Ishikawa (cell line): Measurements from ENCODE around the gene SLC6A13.

Experiments used
- EGR1 ChIP-seq: IDR thresholded peaks from 2 replicates; pipeline ENCODE4 v1.6.1; 2012
- EP300 ChIP-seq: IDR thresholded peaks from 2 replicates; pipeline ENCODE4 v1.6.1; 2012; ENCODE audit warnings: borderline replicate concordance
- FOXM1 ChIP-seq: IDR thresholded peaks from 2 replicates; pipeline ENCODE4 v1.6.1; 2012; ENCODE audit warnings: low read depth, borderline replicate concordance
- NFIC ChIP-seq: IDR thresholded peaks from 2 replicates; pipeline ENCODE4 v1.6.1; 2012
- RAD21 ChIP-seq: IDR thresholded peaks from 2 replicates; pipeline ENCODE4 v1.6.1; 2012; ENCODE audit warnings: low read depth
- TAF1 ChIP-seq: IDR thresholded peaks from 2 replicates; pipeline ENCODE4 v1.6.1; 2012; ENCODE audit warnings: low read depth, mild to moderate bottlenecking
- TCF12 ChIP-seq: IDR thresholded peaks from 2 replicates; pipeline ENCODE4 v1.6.1; 2012; ENCODE audit warnings: low read depth
- TEAD4 ChIP-seq: IDR thresholded peaks from 2 replicates; pipeline ENCODE4 v1.6.1; 2012
- YY1 ChIP-seq: IDR thresholded peaks from 2 replicates; pipeline ENCODE4 v1.6.1; 2012; ENCODE audit warnings: low read depth
- TF ChIP-seq, protein P1 (sequence below): IDR thresholded peaks from 2 replicates; pipeline ENCODE4 v1.6.1; 2012

DNA sequence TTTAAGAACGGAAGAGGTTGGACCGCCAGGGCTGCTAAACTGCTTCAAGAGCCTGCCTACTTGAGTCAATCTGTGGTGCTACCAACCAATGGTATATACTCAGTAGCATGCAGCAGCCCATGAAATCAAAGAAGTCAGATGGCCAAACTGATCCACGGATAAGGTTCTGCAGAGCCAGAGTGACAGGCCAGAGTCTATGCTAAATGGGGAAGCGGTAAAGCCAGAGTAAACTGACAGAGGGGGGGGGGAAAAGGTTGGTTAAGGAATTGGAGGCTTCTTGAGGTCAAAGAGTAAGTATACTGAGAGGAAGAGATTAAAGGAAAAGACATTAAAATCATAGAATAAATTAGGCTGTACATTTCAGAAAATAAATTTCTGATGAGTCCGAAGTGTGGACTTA, 15.4 kb upstream of the SLC6A13 start:
- no peak for TF ChIP-seq EGR1
- TF ChIP-seq TEAD4, result no peak
- no peak for TF ChIP-seq RAD21
- TF ChIP-seq EP300, result no peak
- TF ChIP-seq, protein P1, sequence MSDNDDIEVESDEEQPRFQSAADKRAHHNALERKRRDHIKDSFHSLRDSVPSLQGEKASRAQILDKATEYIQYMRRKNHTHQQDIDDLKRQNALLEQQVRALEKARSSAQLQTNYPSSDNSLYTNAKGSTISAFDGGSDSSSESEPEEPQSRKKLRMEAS, result no peak
- TF ChIP-seq TAF1, result no peak
- no peak for TF ChIP-seq YY1
- no peak for TF ChIP-seq NFIC
- TF ChIP-seq TCF12, result no peak
- no peak for TF ChIP-seq FOXM1
